HG02973 (cell line): Measurements from ENCODE around the gene CACNB2.
"Not testable (repeated sequence)": the region's sequence is repeated elsewhere in the genome, so short reads cannot be mapped to it uniquely, and the experiment has no call there.

Experiments used
- ATAC-seq: cut with Tn5 transposase; IDR thresholded peaks from one replicate; pipeline ENCODE4 v1.9.1; 2021; ENCODE audit warnings: moderate library complexity; ENCODE audit not compliant: unreplicated experiment

CACNB2 gene

GRCh38 chr10:18554479-18554878 is 414.3 kb downstream of the CACNB2 start:
- no peak for ATAC-seq

- ATAC-seq = no peak
These were observed 416.4 kb downstream of the CACNB2 start for GRCh38 chr10:18556522-18557147.

GRCh38 chr10:18557960-18558359 is 417.7 kb downstream of the CACNB2 start:
- no peak for ATAC-seq

- ATAC-seq = no peak
These were observed 421.8 kb downstream of the CACNB2 start for GRCh38 chr10:18561861-18562551.

GRCh38 chr10:18563003-18563726 is 422.9 kb downstream of the CACNB2 start:
- ATAC-seq = no peak

GRCh38 chr10:18565006-18565405 is 424.8 kb downstream of the CACNB2 start:
- ATAC-seq = no peak

- no peak for ATAC-seq
These were observed 426.0 kb downstream of the CACNB2 start for GRCh38 chr10:18566177-18566576.

- no peak for ATAC-seq
These were observed 427.2 kb downstream of the CACNB2 start for GRCh38 chr10:18567343-18567856.

GRCh38 chr10:18570386-18570785 is 430.2 kb downstream of the CACNB2 start:
- not testable (repeated sequence) for ATAC-seq

- no peak for ATAC-seq
These were observed 430.9 kb downstream of the CACNB2 start for GRCh38 chr10:18571076-18571475.

GRCh38 chr10:18571780-18572179 is 431.6 kb downstream of the CACNB2 start:
- ATAC-seq = no peak

- no peak for ATAC-seq
These were observed 432.8 kb downstream of the CACNB2 start for GRCh38 chr10:18572959-18573561.

- ATAC-seq = no peak
These were observed 436.4 kb downstream of the CACNB2 start for GRCh38 chr10:18576586-18576985.

- ATAC-seq = no peak
These were observed 437.8 kb downstream of the CACNB2 start for GRCh38 chr10:18577823-18578685.

- no peak for ATAC-seq
These were observed 442.6 kb downstream of the CACNB2 start for GRCh38 chr10:18582803-18583202.

GRCh38 chr10:18583575-18584270 is 443.5 kb downstream of the CACNB2 start:
- no peak for ATAC-seq

GRCh38 chr10:18586637-18587036 is 446.4 kb downstream of the CACNB2 start:
- ATAC-seq = not testable (repeated sequence)

- not testable (repeated sequence) for ATAC-seq
These were observed 450.9 kb downstream of the CACNB2 start for GRCh38 chr10:18591141-18591540.
